ENCODE data around the gene CHKB.

The CHKB gene

GRCh38 chr22:50529897-50530579 is 52.6 kb downstream of the CHKB start, which contains the start of gene TYMP:
Gene TYMP (minus strand): TSS chr22:50530012. CDS start chr22:50529709, 303 bp downstream.
- DNase-seq (ENCODE audit: low spot score) = no peak

GRCh38 chr22:50529416-50529896 is 53.2 kb downstream of the CHKB start:
- no peak for DNase-seq (ENCODE audit: low spot score)

Data from cerebellar cortex (tissue), 1 donor.